Ishikawa (cell line): Measurements from ENCODE around the gene UBE2D4.

Source experiments
- CREB1 ChIP-seq: IDR thresholded peaks from 2 replicates; pipeline ENCODE4 v1.6.1; 2012; ENCODE audit warnings: low read depth
- RAD21 ChIP-seq: IDR thresholded peaks from 2 replicates; pipeline ENCODE4 v1.6.1; 2012; ENCODE audit warnings: low read depth

- TF ChIP-seq CREB1, result no peak
- TF ChIP-seq RAD21, result no peak
These were observed 35.8 kb upstream of the UBE2D4 start for GRCh38 chr7:43890468-43890867.
